Skeletal muscle tissue (tissue), 4 donors: Measurements from ENCODE around the gene C2CD3. TPM values are rescaled to one million over a fixed set of nuclear protein-coding genes. Genes with fewer than 3 reads are reported as not detected.

Experiments
- H3K27ac ChIP-seq: one replicate; pipeline ENCODE4 v1.7.0; 2013; ENCODE audit warnings: mild to moderate bottlenecking, low read depth, low read length, inconsistent platforms
- H3K27me3 ChIP-seq, 3 donors: one replicate each; pipeline ENCODE4 v1.7.0; 2013; ENCODE audit warnings: low read length in 3 of 3; ENCODE audit not compliant: control insufficient read depth in 3 of 3, insufficient read depth in 3 of 3
- H3K36me3 ChIP-seq, 3 donors: one replicate each; pipeline ENCODE4 v1.7.0; 2013; ENCODE audit warnings: low read length in 3 of 3; ENCODE audit not compliant: control insufficient read depth in 3 of 3, insufficient read depth in 3 of 3
- H3K4me1 ChIP-seq, 3 donors: one replicate each; pipeline ENCODE4 v1.7.0; 2013; ENCODE audit warnings: low read length in 3 of 3, mild to moderate bottlenecking in 3 of 3; ENCODE audit not compliant: control insufficient read depth in 3 of 3, insufficient read depth in 3 of 3
- H3K4me3 ChIP-seq, 3 donors: one replicate each; pipeline ENCODE4 v1.7.0; 2013; ENCODE audit warnings: low read length in 3 of 3
- H3K9ac ChIP-seq, 3 donors: one replicate each; pipeline ENCODE4 v1.7.0; 2013; ENCODE audit warnings: low read length in 3 of 3, mild to moderate bottlenecking in 3 of 3, moderate library complexity in 2 of 3, low read depth in 1 of 3
- H3K9me3 ChIP-seq, 3 donors: one replicate each; pipeline ENCODE4 v1.7.0; 2013; ENCODE audit warnings: low read length in 3 of 3; ENCODE audit not compliant: control insufficient read depth in 3 of 3
- total RNA-seq: library from RNA; depleted of rRNA; stranded (reverse); fragments of >200 nt; gene quantifications from one replicate; pipeline ENCODE4 v1.2.3, GENCODE V29; 2014
- donor health status: Osteomylitis.

C2CD3 gene
- total RNA-seq, 1 donor from 2014 or later: 13.6 TPM

GRCh38 chr11:74018331-74019005 is 152.3 kb downstream of the C2CD3 start:
- Histone ChIP-seq H3K27ac (peak overlapping the region; percentile 92), H3K36me3 (peaks cover 0 to 10% (median 8%) of the 10 kb centered on the region in 3 donors), H3K9ac (peak overlapping the region; percentile 74 to 85 (median 83)), H3K9me3 (no peaks in the 10 kb centered on the region), H3K4me1 (peaks cover 35 to 64% (median 46%) of the 10 kb centered on the region in 3 donors), H3K27me3 (no peaks in the 10 kb centered on the region), H3K4me3 (peak overlapping the region; percentile 53 to 61 (median 53))

- H3K4me1 ChIP-seq: peaks cover 35 to 69% (median 43%) of the 10 kb centered on the region in 3 donors
- H3K9ac ChIP-seq: peak overlapping the region in 2 of 3 donors; percentile 74 to 83
- peak overlapping the region; percentile 92 for H3K27ac ChIP-seq
- peak overlapping the region; percentile 46 to 53 (median 53) for H3K4me3 ChIP-seq
- H3K36me3 ChIP-seq: peaks cover 0 to 8% (median 7%) of the 10 kb centered on the region in 3 donors
- H3K9me3 ChIP-seq: no peaks in the 10 kb centered on the region
- H3K27me3 ChIP-seq: no peaks in the 10 kb centered on the region
These were observed 153.2 kb downstream of the C2CD3 start for GRCh38 chr11:74017631-74018030.

GRCh38 chr11:74015919-74016684 is 154.7 kb downstream of the C2CD3 start:
- Histone ChIP-seq H3K9ac (no peak overlapping the region), H3K27me3 (no peaks in the 10 kb centered on the region), H3K27ac (no peak overlapping the region), H3K36me3 (peaks cover 0 to 7% (median 3%) of the 10 kb centered on the region in 3 donors), H3K4me1 (peaks cover 44 to 82% (median 53%) of the 10 kb centered on the region in 3 donors), H3K4me3 (no peak overlapping the region), H3K9me3 (no peaks in the 10 kb centered on the region)

- peaks cover 0 to 5% (median 3%) of the 10 kb centered on the region in 3 donors for H3K36me3 ChIP-seq
- no peak overlapping the region for H3K27ac ChIP-seq
- peaks cover 50 to 84% (median 57%) of the 10 kb centered on the region in 3 donors for H3K4me1 ChIP-seq
- no peak overlapping the region for H3K4me3 ChIP-seq
- H3K9ac ChIP-seq: no peak overlapping the region
- H3K27me3 ChIP-seq: no peaks in the 10 kb centered on the region
- H3K9me3 ChIP-seq: no peaks in the 10 kb centered on the region
These were observed 155.9 kb downstream of the C2CD3 start for GRCh38 chr11:74014880-74015279.

- H3K27ac ChIP-seq: no peak overlapping the region
- H3K9ac ChIP-seq: no peak overlapping the region
- no peaks in the 10 kb centered on the region for H3K27me3 ChIP-seq
- peaks cover 42 to 79% (median 49%) of the 10 kb centered on the region in 3 donors for H3K4me1 ChIP-seq
- peaks cover 0 to 5% (median 3%) of the 10 kb centered on the region in 3 donors for H3K36me3 ChIP-seq
- H3K9me3 ChIP-seq: no peaks in the 10 kb centered on the region
- no peak overlapping the region for H3K4me3 ChIP-seq
These were observed 157.7 kb downstream of the C2CD3 start for GRCh38 chr11:74013141-74013540.

GRCh38 chr11:74012074-74012809 is 158.6 kb downstream of the C2CD3 start:
- Histone ChIP-seq H3K36me3 (peaks cover 0 to 8% (median 5%) of the 10 kb centered on the region in 3 donors), H3K4me1 (peaks cover 34 to 76% (median 40%) of the 10 kb centered on the region in 3 donors), H3K9ac (peak overlapping the region in 1 of 3 donors; percentile 62), H3K27ac (peak overlapping the region; percentile 98), H3K9me3 (no peaks in the 10 kb centered on the region), H3K4me3 (no peak overlapping the region), H3K27me3 (no peaks in the 10 kb centered on the region)

GRCh38 chr11:74011360-74012073 is 159.3 kb downstream of the C2CD3 start:
- Histone ChIP-seq H3K36me3 (peaks cover 6 to 15% (median 12%) of the 10 kb centered on the region in 3 donors), H3K9ac (peak overlapping the region in 1 of 3 donors; percentile 62), H3K27ac (peak overlapping the region; percentile 98), H3K4me3 (no peak overlapping the region), H3K9me3 (no peaks in the 10 kb centered on the region), H3K27me3 (no peaks in the 10 kb centered on the region), H3K4me1 (peaks cover 38 to 76% (median 41%) of the 10 kb centered on the region in 3 donors)

- Histone ChIP-seq H3K27me3 (no peaks in the 10 kb centered on the region), H3K4me3 (peak overlapping the region in 1 of 3 donors; percentile 6), H3K27ac (peak overlapping the region; percentile 98), H3K36me3 (peaks cover 15 to 24% (median 16%) of the 10 kb centered on the region in 3 donors), H3K9me3 (no peaks in the 10 kb centered on the region), H3K4me1 (peaks cover 46 to 77% (median 47%) of the 10 kb centered on the region in 3 donors), H3K9ac (peak overlapping the region in 1 of 3 donors; percentile 62)
These were observed 160.2 kb downstream of the C2CD3 start for GRCh38 chr11:74010306-74011300.
